HG03060 (cell line): ENCODE results near the gene AUTS2.

Experiments
- ATAC-seq: cut with Tn5 transposase; IDR thresholded peaks from one replicate; pipeline ENCODE4 v1.9.1; 2021; ENCODE audit warnings: low read depth, moderate number of reproducible peaks; ENCODE audit not compliant: unreplicated experiment

AUTS2 gene

GRCh38 chr7:70573071-70573661, 974.9 kb downstream of the AUTS2 start:
- no peak for ATAC-seq

GRCh38 chr7:70573696-70574095, 975.4 kb downstream of the AUTS2 start:
- no peak for ATAC-seq

GRCh38 chr7:70574314-70574834, 976.1 kb downstream of the AUTS2 start:
- no peak for ATAC-seq

- ATAC-seq: no peak
Measured at GRCh38 chr7:70574970-70575799, 976.9 kb downstream of the AUTS2 start.

- ATAC-seq: no peak
Measured at GRCh38 chr7:70577078-70577477, 978.8 kb downstream of the AUTS2 start.

- no peak for ATAC-seq
Measured at GRCh38 chr7:70578131-70578530, 979.9 kb downstream of the AUTS2 start.

- no peak for ATAC-seq
Measured at GRCh38 chr7:70579397-70580097, 981.3 kb downstream of the AUTS2 start.

- no peak for ATAC-seq
Measured at GRCh38 chr7:70580161-70580560, 981.9 kb downstream of the AUTS2 start.

GRCh38 chr7:70582927-70583895, 984.9 kb downstream of the AUTS2 start:
- no peak for ATAC-seq

GRCh38 chr7:70583965-70584883, 985.9 kb downstream of the AUTS2 start:
- ATAC-seq: no peak

GRCh38 chr7:70585071-70585470, 986.8 kb downstream of the AUTS2 start:
- ATAC-seq: no peak

- no peak for ATAC-seq
Measured at GRCh38 chr7:70586822-70587221, 988.5 kb downstream of the AUTS2 start.

- ATAC-seq: no peak
Measured at GRCh38 chr7:70587739-70588138, 989.5 kb downstream of the AUTS2 start.

GRCh38 chr7:70588191-70588921, 990.1 kb downstream of the AUTS2 start:
- ATAC-seq: no peak

- ATAC-seq: no peak
Measured at GRCh38 chr7:70589010-70589409, 990.7 kb downstream of the AUTS2 start.

GRCh38 chr7:70589590-70589989, 991.3 kb downstream of the AUTS2 start:
- ATAC-seq: no peak

GRCh38 chr7:70590126-70590854, 992.0 kb downstream of the AUTS2 start:
- no peak for ATAC-seq

- no peak for ATAC-seq
Measured at GRCh38 chr7:70591643-70592042, 993.4 kb downstream of the AUTS2 start.
